ENCODE results near the gene ZC3H4.
A peak's percentile ranks its signal among the peaks of the same experiment; 100 is the strongest.

ZC3H4 gene

DNA sequence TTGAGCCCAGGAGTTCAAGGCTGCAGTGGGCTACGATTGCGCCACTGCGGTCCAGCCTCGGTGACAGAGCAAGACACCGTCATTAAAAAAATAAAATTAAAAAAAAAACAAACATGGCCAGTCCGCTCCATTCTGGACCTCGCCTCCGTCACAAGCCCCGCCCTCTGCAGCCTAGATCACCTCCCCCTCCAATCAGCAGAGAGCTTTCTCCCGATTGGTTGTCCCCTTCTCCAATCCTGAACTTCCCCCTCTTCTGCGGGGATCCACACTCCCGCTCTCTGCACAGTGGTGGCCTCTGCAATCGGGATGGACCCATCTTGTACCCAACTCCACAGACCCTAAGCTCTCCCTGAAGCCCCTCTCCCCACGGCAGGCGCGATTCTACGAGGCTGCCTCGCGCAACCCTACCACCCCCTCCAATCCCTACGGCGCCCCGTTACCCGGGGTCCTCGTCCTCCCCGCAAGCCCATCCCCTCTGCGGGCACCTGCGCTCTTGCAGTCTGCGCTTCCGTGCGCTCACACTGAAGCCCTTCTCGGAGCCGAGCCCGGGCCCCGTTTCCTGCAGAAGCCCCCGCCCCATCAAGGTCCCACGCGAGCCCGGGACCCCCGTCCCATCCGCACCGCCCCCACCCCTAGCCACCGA is 65.7 kb downstream of the ZC3H4 start:
- TF ChIP-seq Cebpa-rat (IDR thresholded peaks at IDR 0.05) = peak in 1 of 11 experiments; percentile 37; a peak in 1 of 22 replicates
- H3K27ac ChIP-seq = peak overlapping the region in 10 of 11 experiments; percentile 59 to 83 (median 76); a peak in 20 of 22 replicates
- peak overlapping the region; percentile 77 to 87 (median 81) for H3K9ac ChIP-seq

DNA sequence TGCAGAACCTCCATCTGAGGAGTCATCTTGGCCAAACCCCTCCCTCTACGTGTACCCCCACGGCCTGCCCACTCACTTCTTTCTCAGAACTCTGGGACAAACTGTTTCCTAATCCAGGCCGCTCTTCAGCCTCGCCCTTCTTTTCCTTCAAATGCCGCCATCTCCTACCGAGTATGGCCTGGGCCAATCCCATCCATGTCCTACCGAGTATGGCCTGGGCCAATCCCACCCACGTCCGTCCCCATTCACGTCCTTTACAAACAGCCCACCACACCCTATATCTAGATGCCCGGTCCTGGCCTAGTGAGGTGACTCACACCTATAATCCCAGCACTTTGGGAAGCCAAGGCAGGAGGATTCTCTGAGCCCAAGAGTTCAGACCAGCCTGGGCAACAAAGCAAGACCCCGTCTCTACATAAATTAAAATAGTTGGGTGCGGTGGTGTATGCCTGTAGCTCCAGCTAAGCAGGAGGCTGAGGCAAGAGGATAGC is 66.3 kb downstream of the ZC3H4 start:
- Histone ChIP-seq H3K27me3 (no peaks in the 10 kb centered on the region), H3K9ac (no peak overlapping the region), H3K4me3 (peak overlapping the region; percentile 78 to 98 (median 92))

More for the DNA sequence above, 65.7 kb downstream of the ZC3H4 start:
- peaks cover 0 to 45% (median 15%) of the 10 kb centered on the region in 11 experiments; a peak in 8 of 22 replicates for H4K20me1 ChIP-seq
- H3K9me3 ChIP-seq (replicated peaks in 1 of 11) = peaks cover 0 to 10% (median 6%) of the 10 kb centered on the region in 11 experiments; a peak in 11 of 22 replicates
- H3K36me3 ChIP-seq = peaks cover 0 to 40% (median 25%) of the 10 kb centered on the region in 11 experiments; a peak in 18 of 22 replicates
- no peaks in the 10 kb centered on the region for H3K27me3 ChIP-seq
- peak overlapping the region; percentile 70 to 88 (median 79) for H3K4me2 ChIP-seq
- H3K4me3 ChIP-seq = peak overlapping the region; percentile 78 to 98 (median 92)
- H3K4me1 ChIP-seq = peaks cover 12 to 20% (median 14%) of the 10 kb centered on the region in 10 experiments; a peak in 18 of 20 replicates

DNA sequence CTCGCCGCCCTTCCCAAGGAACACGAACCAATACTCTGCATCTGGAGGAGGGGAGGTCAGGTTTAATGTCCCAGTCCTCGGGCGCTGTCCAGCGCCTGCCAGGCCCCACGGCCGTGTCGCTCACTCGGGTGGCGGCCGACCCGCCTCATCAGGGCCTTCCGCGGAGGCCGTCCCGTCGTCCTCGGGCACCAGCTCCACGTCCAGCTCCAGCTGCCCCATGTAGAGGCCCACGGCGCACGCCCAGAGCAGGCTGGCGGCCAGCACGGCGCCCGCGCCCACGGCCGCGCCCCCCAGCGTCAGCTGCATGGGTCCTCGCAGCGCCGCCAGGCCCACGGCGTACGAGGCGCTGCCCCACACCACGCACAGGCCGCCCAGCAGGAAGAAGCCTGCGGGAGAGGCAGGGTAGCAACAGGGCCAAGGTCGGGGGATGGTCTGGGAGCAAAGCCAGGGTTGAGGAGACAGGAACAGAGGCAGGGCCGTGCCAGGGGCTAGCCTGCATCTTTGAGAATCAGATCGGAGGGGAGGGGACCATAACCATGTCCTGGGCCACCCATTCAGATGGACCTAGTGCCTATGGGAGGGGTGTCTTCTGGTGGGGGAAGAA is 67.6 kb downstream of the ZC3H4 start:
- TF ChIP-seq Cebpa-rat (IDR thresholded peaks at IDR 0.05) = no peak
- H3K9me3 ChIP-seq (replicated peaks in 1 of 11) = peaks cover 0 to 10% (median 6%) of the 10 kb centered on the region in 11 experiments; a peak in 11 of 22 replicates
- peak overlapping the region in 3 of 11 experiments; percentile 70 to 79 (median 76); a peak in 2 of 22 replicates for H3K4me2 ChIP-seq
- H3K27me3 ChIP-seq = no peaks in the 10 kb centered on the region
- no peak overlapping the region for H3K9ac ChIP-seq
- no peak overlapping the region for H3K27ac ChIP-seq
- H3K4me3 ChIP-seq = no peak overlapping the region
- peaks cover 4 to 49% (median 26%) of the 10 kb centered on the region in 11 experiments; a peak in 19 of 22 replicates for H3K36me3 ChIP-seq
- H3K4me1 ChIP-seq = peaks cover 12 to 20% (median 14%) of the 10 kb centered on the region in 10 experiments; a peak in 18 of 20 replicates
- H4K20me1 ChIP-seq = peaks cover 0 to 55% (median 15%) of the 10 kb centered on the region in 11 experiments; a peak in 10 of 22 replicates

More for the DNA sequence above, 66.3 kb downstream of the ZC3H4 start:
- peaks cover 0 to 51% (median 15%) of the 10 kb centered on the region in 11 experiments; a peak in 10 of 22 replicates for H4K20me1 ChIP-seq
- no peak for TF ChIP-seq Cebpa-rat (IDR thresholded peaks at IDR 0.05)
- no peak overlapping the region for H3K27ac ChIP-seq
- H3K4me2 ChIP-seq = peak overlapping the region; percentile 70 to 88 (median 79)
- peaks cover 12 to 20% (median 14%) of the 10 kb centered on the region in 10 experiments; a peak in 18 of 20 replicates for H3K4me1 ChIP-seq
- H3K36me3 ChIP-seq = peaks cover 4 to 45% (median 25%) of the 10 kb centered on the region in 11 experiments; a peak in 19 of 22 replicates
- peaks cover 0 to 10% (median 6%) of the 10 kb centered on the region in 11 experiments; a peak in 11 of 22 replicates for H3K9me3 ChIP-seq (replicated peaks in 1 of 11)

DNA sequence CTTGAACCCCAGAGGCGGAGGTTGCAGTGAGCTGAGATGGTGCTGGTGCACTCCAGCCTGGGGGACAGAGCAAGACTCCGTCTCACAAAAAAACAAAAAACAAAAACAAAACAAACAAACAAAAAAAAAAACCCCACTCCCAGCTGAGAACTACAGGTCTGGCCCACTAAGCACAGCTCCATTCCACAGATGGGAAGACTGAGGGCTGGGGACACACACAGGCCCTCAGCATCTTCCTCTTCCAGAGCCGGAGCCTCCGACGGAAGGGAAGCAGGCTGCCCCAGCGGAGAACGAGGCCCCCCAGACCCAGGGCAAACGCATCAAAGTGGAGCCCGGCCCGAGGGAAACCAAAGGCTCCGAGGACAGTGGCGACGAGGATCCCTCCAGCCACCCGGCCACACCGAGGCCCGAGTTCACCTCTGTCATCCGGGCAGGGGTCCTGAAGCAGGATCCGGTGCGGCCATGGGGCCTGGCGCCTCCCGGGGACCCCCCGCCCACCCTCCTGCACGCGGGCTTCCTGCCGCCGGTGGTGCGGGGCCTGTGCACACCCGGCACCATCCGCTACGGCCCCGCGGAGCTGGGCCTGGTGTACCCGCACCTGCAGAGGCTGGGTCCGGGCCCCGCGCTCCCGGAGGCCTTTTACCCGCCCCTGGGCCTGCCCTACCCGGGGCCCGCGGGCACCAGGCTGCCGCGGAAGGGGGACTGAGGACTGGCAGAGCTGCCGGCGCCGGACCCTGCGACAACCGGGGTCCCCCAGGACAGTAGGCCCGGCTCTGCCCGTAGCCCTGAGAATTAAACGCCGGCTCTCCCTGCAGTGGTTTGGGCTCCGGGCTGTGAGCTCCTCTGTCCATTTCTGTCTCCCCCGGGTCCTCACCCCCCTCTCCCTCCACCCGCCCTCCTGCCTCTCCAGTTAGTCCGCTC is 68.4 kb downstream of the ZC3H4 start:
- TF ChIP-seq Cebpa-rat (IDR thresholded peaks at IDR 0.05) = no peak
- peaks cover 0 to 55% (median 15%) of the 10 kb centered on the region in 11 experiments; a peak in 10 of 22 replicates for H4K20me1 ChIP-seq
- H3K27ac ChIP-seq = no peak overlapping the region
- peaks cover 0 to 10% (median 6%) of the 10 kb centered on the region in 11 experiments; a peak in 11 of 22 replicates for H3K9me3 ChIP-seq (replicated peaks in 1 of 11)
- H3K4me3 ChIP-seq = no peak overlapping the region
- H3K4me1 ChIP-seq = peaks cover 12 to 20% (median 14%) of the 10 kb centered on the region in 10 experiments; a peak in 18 of 20 replicates
- H3K4me2 ChIP-seq = no peak overlapping the region
- peaks cover 4 to 49% (median 28%) of the 10 kb centered on the region in 11 experiments; a peak in 19 of 22 replicates for H3K36me3 ChIP-seq
- no peak overlapping the region for H3K9ac ChIP-seq
- no peaks in the 10 kb centered on the region for H3K27me3 ChIP-seq

DNA sequence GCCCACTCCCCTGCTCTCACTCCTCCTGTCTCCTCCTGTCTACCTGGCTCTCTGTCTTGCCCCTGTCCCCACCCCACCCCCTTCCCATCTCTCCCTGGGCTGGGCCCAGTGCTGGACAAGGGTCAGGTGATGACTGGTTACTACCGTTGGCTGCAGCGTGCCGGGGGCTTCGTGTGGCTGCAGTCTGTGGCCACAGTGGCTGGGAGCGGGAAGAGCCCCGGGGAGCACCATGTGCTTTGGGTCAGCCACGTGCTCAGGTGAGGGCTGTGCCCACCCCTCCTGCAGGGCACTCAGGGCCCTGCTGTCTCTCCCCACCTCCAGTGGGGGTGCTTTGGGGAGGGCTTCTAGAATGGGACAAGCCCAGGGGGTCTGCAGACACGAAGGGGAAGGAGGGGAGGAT is 72.7 kb downstream of the ZC3H4 start:
- no peak overlapping the region for H3K9ac ChIP-seq
- peaks cover 6 to 11% (median 9%) of the 10 kb centered on the region in 10 experiments; a peak in 19 of 20 replicates for H3K4me1 ChIP-seq
- no peaks in the 10 kb centered on the region for H3K27me3 ChIP-seq
- H4K20me1 ChIP-seq = peaks cover 0 to 37% (median 6%) of the 10 kb centered on the region in 11 experiments; a peak in 9 of 22 replicates
- H3K27ac ChIP-seq = no peak overlapping the region
- no peaks in the 10 kb centered on the region for H3K9me3 ChIP-seq (replicated peaks in 1 of 11)
- peaks cover 4 to 42% (median 24%) of the 10 kb centered on the region in 11 experiments; a peak in 19 of 22 replicates for H3K36me3 ChIP-seq
- H3K4me3 ChIP-seq = no peak overlapping the region
- H3K4me2 ChIP-seq = no peak overlapping the region
- no peak for TF ChIP-seq Cebpa-rat (IDR thresholded peaks at IDR 0.05)

DNA sequence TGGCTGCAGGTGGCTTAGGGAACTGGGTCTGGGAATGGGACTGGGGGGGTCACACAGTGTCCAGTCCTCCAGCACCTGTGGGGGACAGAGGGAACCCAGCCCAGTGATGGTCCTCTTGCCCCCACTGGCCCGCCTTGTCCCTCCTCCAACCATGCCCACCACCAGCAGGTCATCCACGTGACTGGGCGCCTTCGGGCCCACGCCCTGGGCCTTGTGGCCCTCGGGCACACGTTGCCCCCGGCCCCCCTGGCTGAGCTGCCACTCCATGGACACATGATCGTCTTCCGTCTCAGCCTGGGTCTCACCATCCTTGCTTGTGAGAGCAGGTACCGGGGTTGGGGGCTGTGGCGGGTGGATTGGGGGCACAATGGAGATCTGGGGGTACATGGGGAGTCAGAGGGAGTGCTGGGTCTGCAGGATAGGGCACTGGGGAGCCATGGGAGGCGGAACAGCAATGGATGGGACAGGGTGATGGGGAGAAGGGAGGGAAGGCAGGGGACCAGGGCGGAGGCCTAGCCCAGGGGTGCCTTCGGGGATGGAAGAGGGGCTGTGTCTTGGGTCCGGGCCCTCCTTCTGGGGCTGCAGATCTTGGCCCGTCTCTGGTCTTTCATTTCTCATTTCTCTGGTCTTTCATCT is 74.2 kb downstream of the ZC3H4 start:
- TF ChIP-seq Cebpa-rat (IDR thresholded peaks at IDR 0.05) = no peak

DNA sequence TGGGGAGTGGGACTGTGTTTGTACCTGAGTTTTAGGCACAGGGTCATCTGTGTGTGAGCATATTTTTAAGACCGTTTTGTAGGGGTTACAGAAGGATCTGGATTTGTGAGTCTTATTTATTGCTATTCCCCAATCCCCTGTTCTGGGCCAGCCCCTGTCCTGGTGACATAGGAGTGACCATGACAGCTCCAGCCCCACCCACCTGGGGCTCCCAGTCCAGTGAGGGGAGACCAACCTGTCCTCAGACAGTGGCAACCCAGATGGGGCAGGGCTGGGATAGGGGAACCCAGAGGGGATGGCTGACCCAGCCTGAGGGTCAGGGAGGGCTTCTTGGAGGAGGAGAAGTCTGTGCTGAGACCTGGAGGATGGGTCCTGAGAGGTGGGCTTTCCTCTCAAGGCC is 75.8 kb downstream of the ZC3H4 start:
- Histone ChIP-seq H3K27me3 (peaks cover 0 to 9% (median 0%) of the 10 kb centered on the region in 11 experiments; a peak in 6 of 22 replicates), H4K20me1 (peaks cover 0 to 16% (median 0%) of the 10 kb centered on the region in 11 experiments; a peak in 5 of 22 replicates), H3K27ac (no peak overlapping the region), H3K36me3 (peaks cover 0 to 14% (median 6%) of the 10 kb centered on the region in 11 experiments; a peak in 11 of 22 replicates), H3K4me3 (no peak overlapping the region), H3K4me1 (peaks cover 15 to 22% (median 19%) of the 10 kb centered on the region in 10 experiments), H3K9ac (no peak overlapping the region), H3K9me3 (replicated peaks in 1 of 11) (no peaks in the 10 kb centered on the region), H3K4me2 (no peak overlapping the region)
- TF ChIP-seq Cebpa-rat (IDR thresholded peaks at IDR 0.05) = no peak

More for the DNA sequence above, 74.2 kb downstream of the ZC3H4 start:
- peaks cover 0 to 9% (median 0%) of the 10 kb centered on the region in 11 experiments; a peak in 6 of 22 replicates for H3K27me3 ChIP-seq
- peaks cover 0 to 23% (median 0%) of the 10 kb centered on the region in 11 experiments; a peak in 6 of 22 replicates for H4K20me1 ChIP-seq
- H3K27ac ChIP-seq = no peak overlapping the region
- no peak overlapping the region for H3K4me3 ChIP-seq
- no peak overlapping the region for H3K9ac ChIP-seq
- no peak overlapping the region for H3K4me2 ChIP-seq
- peaks cover 15 to 22% (median 19%) of the 10 kb centered on the region in 10 experiments for H3K4me1 ChIP-seq
- H3K36me3 ChIP-seq = peaks cover 0 to 28% (median 13%) of the 10 kb centered on the region in 11 experiments; a peak in 16 of 22 replicates
- H3K9me3 ChIP-seq (replicated peaks in 1 of 11) = no peaks in the 10 kb centered on the region

Data from BLaER1 treated with 17β-estradiol and CSF1 and Interleukin-3, amounts not matched to agents 10 nM and 100 nM (cell line).